Measurements from ENCODE around the gene NECTIN2. TPM values are rescaled to one million over a fixed set of nuclear protein-coding genes. Genes with fewer than 3 reads are reported as not detected.
"Not testable (repeated sequence)": the region's sequence is repeated elsewhere in the genome, so short reads cannot be mapped to it uniquely, and the experiment has no call there.

NECTIN2 gene
- total RNA-seq, 1 experiment from 2014 or later, result 104 TPM

GRCh38 chr19:44857837-44858236 lies 11.7 kb downstream of the NECTIN2 start:
- DNase-seq (ENCODE audit: low read depth, low spot score), result no peak
- CTCF ChIA-PET, result no interaction called here
- Histone ChIP-seq H3K4me1 (ENCODE audit: control insufficient read depth, insufficient read depth, low read length) (peaks cover 29% of the 10 kb centered on the region), H3K36me3 (ENCODE audit: control insufficient read depth, insufficient read depth, low read length) (no peaks in the 10 kb centered on the region), H3K27me3 (ENCODE audit: control insufficient read depth, insufficient read depth, low read length) (no peaks in the 10 kb centered on the region), H3K4me3 (ENCODE audit: low read depth in 2 of 2, low read length in 2 of 2) (no peak overlapping the region), H3K27ac (ENCODE audit: low read length) (peak overlapping the region; percentile 34; the same call in 1 of the 2 replicates), H3K9me3 (ENCODE audit: control insufficient read depth, insufficient read depth, low read depth, low read length) (no peaks in the 10 kb centered on the region)
- in situ Hi-C loops (cut with HindIII; ENCODE audit: low pct_unique_long_range_greater_than_20kb, low sequenced_read_pairs), result no loop called here
- BruUV-seq (replicated peaks), result no TSS peak
- POLR2A ChIA-PET, result interaction anchor here (0.6 kb wide), 1 partner anchor 27 kb away, joined by 3 read pairs; no protein-coding TSS in a partner anchor
- intact Hi-C loops (cut with micrococcal nuclease; ENCODE audit: unreplicated experiment), result no loop called here
- TF ChIP-seq CTCF (IDR thresholded peaks at IDR 0.05) (no peak), TCF7L2 (IDR thresholded peaks at IDR 0.05; ENCODE audit: low read depth, low read length) (no peak), SIN3A (IDR thresholded peaks at IDR 0.05; ENCODE audit: borderline replicate concordance, insufficient read depth, low read depth, low read length) (no peak), REST (IDR thresholded peaks at IDR 0.05; ENCODE audit: insufficient read depth in 1 of 2, low read depth in 2 of 2, low read length in 1 of 2) (no peak), POLR2AphosphoS5 (IDR thresholded peaks at IDR 0.05; ENCODE audit: low read depth, low read length) (no peak)
- ATAC-seq, result no peak

- not testable (repeated sequence) for ATAC-seq
Observed at GRCh38 chr19:44861576-44861975, 15.5 kb downstream of the NECTIN2 start.

GRCh38 chr19:44863990-44864389 lies 17.9 kb downstream of the NECTIN2 start:
- in situ Hi-C loops (cut with HindIII; ENCODE audit: low pct_unique_long_range_greater_than_20kb, low sequenced_read_pairs), result no loop called here
- CTCF ChIA-PET, result no interaction called here
- no TSS peak for BruUV-seq (replicated peaks)

More at GRCh38 chr19:44861576-44861975, 15.5 kb downstream of the NECTIN2 start:
- BruUV-seq (replicated peaks); in situ Hi-C loops (cut with HindIII; ENCODE audit: low pct_unique_long_range_greater_than_20kb, low sequenced_read_pairs); H3K4me3 ChIP-seq (ENCODE audit: low read depth in 2 of 2, low read length in 2 of 2); DNase-seq (ENCODE audit: low read depth, low spot score); CTCF ChIA-PET; H3K36me3 ChIP-seq (ENCODE audit: control insufficient read depth, insufficient read depth, low read length); POLR2A ChIA-PET; H3K27me3 ChIP-seq (ENCODE audit: control insufficient read depth, insufficient read depth, low read length); H3K27ac ChIP-seq (ENCODE audit: low read length); H3K9me3 ChIP-seq (ENCODE audit: control insufficient read depth, insufficient read depth, low read depth, low read length); intact Hi-C loops (cut with micrococcal nuclease; ENCODE audit: unreplicated experiment): not testable (repeated sequence)
- peaks cover 19% of the 10 kb centered on the region for H3K4me1 ChIP-seq (ENCODE audit: control insufficient read depth, insufficient read depth, low read length)

More at GRCh38 chr19:44863990-44864389, 17.9 kb downstream of the NECTIN2 start:
- peaks cover 2% of the 10 kb centered on the region; the same call in 1 of the 2 replicates for H3K36me3 ChIP-seq (ENCODE audit: control insufficient read depth, insufficient read depth, low read length)
- H3K27me3 ChIP-seq (ENCODE audit: control insufficient read depth, insufficient read depth, low read length), result no peaks in the 10 kb centered on the region
- intact Hi-C loops (cut with micrococcal nuclease; ENCODE audit: unreplicated experiment), result no loop called here
- DNase-seq (ENCODE audit: low read depth, low spot score), result no peak
- no peak overlapping the region for H3K27ac ChIP-seq (ENCODE audit: low read length)
- POLR2A ChIA-PET, result no interaction called here
- ATAC-seq, result no peak
- TF ChIP-seq SIN3A (IDR thresholded peaks at IDR 0.05; ENCODE audit: borderline replicate concordance, insufficient read depth, low read depth, low read length), result no peak
- TF ChIP-seq CTCF (IDR thresholded peaks at IDR 0.05), result no peak
- TF ChIP-seq TCF7L2 (IDR thresholded peaks at IDR 0.05; ENCODE audit: low read depth, low read length), result no peak
- TF ChIP-seq POLR2AphosphoS5 (IDR thresholded peaks at IDR 0.05; ENCODE audit: low read depth, low read length), result no peak
- no peak for TF ChIP-seq REST (IDR thresholded peaks at IDR 0.05; ENCODE audit: insufficient read depth in 1 of 2, low read depth in 2 of 2, low read length in 1 of 2)
- H3K9me3 ChIP-seq (ENCODE audit: control insufficient read depth, insufficient read depth, low read depth, low read length), result no peaks in the 10 kb centered on the region
- H3K4me1 ChIP-seq (ENCODE audit: control insufficient read depth, insufficient read depth, low read length), result peaks cover 4% of the 10 kb centered on the region; the same call in 1 of the 2 replicates
- no peak overlapping the region for H3K4me3 ChIP-seq (ENCODE audit: low read depth in 2 of 2, low read length in 2 of 2)
